ENCODE measurements around the gene FMOD.
"Not testable (repeated sequence)": the region's sequence is repeated elsewhere in the genome, so short reads cannot be mapped to it uniquely, and the experiment has no call there.

Gene FMOD

DNA sequence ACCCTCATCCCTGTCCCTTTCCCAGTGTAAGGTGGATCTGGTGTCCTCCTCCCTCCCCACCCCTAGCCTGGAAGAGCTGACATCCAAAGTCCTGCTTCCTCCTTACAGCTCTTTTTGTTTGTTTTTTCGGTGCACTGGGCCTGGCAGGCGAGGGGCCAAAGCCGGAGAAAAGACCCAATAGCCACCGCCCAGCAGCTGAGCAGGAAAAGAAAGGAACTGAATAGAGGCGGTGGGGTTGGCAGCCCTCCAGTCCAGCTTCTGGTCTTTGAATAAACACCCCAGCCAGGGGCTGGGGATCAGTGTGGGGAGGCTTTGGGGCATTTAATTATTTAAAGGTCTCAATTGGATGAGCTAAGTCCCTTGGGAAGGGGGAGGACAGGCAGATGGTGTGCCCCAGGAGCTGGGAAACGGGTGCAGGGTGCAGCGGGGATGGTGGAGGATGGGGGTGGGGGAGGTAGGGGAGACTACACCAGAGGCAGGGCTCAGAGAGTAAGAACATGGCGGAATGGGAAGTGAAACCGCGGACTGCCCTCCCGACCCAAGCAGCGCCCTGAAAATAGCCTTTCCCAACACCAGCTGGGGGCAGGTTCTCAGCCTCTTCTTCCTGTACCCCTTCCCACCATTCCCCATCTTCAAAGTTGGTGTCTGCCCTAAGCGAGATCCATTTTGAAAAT, 25.4 kb downstream of the FMOD start:
- DNase-seq: no peak

DNA sequence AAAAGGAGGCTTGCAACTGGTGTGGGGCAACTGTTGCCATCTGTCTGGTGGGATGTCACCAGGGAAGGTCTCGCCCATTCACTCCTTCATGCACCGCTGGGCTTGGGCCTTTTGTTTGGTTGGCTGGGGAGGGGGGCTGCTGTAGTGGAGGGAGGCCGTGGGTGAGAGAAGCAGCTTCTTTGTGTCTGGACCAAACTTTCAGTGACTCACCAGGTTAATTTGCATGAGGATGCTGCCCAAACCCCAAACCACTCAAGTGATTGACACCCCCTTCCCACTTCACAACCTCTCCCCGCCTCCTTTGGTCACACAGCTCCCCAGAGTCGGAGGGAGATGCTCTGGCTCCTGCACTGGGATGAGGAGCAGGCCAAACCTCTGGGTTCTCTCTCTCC, 25.9 kb downstream of the FMOD start:
- DNase-seq: no peak

- peak in 1 of 2 experiments; percentile 19 for DNase-seq
Observed at GRCh38 chr1:203324105-203325025, 26.6 kb downstream of the FMOD start.

DNA sequence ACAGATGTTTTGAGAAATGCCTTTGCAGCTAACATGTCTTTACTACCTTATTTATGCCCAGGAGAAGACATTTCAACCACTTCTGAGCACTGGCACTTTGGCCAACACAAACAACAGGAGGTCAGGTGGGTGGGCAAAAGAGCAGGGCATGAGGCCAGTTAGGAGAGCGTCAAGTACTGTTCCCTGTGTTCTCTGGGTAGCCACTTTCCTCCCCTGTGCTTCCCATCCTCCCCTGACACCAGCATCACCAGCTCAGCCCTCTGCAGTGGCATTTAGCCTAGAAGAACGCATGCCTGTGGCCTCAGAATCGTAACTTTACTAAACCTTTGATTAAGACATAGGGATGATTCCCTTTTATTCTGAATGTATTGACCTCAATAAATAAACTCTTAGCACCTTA, 27.3 kb downstream of the FMOD start:
- DNase-seq: no peak

DNA sequence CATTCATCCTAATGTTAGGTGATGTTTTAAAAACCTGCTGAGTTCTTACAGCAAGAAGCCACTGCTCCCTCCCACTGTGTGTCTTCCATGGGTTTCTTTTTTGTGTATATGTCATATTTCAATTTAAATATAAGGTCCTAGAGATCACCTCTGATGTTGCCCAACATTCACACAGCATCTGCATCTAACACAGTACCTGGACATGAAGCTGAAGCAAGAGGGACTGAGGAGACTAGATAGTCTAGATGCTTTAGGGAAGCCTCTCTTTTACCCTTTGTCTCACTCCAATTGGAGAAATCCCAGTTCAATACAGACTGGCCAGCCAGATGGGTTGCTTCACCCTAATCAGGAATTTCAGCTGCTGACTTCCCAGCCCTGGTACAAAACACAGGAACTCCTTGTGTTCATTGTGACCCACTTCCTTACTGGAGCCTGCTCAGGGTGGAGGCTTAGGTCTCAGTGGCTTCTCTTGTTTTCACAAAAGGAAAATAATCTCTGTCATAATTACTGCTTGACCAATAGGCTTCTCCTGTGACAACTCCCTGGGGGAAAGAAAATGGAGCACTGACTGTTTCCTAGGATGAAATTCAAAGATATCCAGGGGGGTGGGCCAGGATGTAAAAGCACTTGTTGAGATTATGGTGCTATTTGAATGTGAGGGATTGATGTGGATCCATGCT, 28.3 kb downstream of the FMOD start:
- DNase-seq: no peak

DNA sequence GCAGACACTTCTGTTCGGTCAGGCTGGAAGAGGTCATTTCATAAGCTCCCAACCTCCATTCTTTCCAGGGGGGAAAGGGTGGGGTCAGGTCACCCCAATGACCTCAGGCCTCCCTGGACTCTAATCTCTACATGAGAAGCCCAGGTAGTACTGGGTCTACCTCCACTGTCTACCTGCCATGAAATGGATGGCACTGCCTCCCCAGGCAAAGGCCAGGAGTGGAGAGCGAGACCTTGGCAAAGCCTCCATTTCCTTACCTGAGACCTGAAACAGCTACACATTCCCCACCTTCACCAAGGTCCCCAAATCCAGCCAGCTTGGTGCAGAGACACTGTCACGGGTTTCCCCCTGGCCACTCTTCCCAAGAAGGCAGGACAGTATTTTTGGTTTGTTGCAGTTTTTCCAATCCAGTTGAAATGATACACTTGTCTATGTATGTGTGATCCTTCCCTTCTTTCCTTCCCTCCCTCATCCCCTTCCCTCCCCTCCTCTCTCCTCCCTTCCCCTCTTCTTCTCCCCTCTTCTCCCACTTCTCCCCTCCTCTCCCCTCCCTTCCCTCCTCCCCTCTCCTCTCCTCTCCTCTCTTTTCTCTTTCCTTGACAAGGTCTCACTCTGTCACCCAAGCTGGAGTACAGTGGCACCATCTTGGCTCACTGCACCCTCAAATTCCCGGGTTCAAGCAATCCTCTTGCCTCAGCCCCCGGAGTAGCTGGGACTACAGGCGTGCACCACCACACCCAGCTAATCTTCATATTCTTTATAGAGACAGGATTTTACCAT, 29.5 kb downstream of the FMOD start:
- DNase-seq: no peak

DNA sequence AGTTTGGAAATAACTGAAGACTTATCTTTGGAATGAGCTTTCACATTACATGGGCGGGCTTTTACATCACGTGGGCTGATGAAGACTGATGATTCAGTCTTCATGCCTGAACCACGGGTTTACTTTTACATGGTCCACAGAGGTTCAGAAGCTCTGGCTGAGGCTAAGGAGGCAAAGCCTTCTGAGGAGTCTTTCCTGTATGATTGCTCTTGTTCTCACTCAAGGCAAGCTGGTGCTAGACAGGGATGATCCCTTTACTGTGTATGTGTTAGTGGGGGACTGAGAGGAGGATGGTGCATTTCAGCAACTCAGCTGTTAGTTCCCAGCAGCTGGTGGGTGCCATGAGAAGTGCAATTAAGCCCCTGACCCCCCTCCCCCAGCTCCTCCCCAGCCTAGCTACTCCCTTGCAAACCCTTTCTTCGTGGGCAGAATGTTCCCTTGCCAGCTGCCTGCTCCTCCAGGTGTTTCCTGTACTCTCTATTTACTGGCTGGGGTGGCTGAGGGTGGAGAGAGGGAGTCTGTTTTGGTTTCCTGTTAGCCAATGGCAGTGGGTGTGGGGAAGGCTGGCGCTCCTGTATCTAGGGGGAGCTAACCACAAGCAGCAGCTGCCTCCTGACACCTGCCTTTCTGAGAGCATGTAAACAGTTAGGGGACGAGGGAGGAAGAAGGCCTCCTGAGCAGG, 30.2 kb downstream of the FMOD start:
- no peak for DNase-seq

DNA sequence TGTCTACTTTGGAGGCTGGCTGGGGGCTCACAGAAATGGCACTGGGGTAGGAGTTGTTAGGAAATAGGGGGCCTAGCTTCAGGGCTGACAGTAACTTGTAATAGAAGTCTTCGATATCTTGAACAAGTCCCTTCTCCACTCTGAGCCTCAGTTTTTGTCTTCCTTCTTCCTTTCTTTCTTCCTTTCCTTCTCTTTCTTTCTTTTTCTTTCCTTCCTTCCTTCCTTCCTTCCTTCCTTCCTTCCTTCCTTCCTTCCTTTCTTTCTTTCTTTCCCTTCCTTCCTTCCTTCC, 32.7 kb downstream of the FMOD start:
- no peak for DNase-seq

DNA sequence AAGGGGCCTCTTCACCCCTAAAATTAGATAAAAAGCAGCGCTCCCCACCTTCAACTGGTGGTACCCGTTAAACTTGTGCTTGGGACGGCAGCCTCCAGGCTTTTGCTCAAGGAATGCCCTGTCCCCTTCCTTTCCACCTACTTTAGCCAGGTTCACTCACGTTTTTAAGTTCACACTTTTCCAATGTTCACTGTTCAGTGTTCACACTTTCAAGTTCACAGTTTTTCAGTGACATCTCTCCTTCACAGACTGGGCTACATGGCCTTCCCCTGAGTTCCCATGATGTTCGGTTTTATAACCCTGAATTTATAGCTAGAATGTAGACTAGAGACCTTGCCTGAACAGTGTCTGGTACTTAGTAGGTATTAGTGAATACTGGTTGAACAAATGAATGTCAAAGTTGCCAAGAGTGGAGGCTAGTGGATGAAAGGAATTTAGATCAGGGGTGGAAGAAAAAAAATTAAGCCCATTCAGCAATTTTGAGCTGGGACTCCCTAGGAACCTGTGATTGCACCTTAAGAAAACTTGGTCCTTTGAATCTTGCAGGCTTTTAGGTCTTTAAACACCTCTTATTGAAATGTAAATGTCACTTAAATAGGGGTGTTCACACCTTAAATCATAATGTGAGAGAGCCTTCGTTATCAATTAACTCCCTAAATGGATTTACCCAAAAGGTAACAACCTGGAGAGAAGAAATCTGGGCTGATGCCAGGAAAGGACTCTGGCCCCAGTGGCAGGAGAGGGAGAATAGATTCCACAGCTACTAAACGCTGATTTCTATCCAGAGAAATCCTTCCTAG, 33.3 kb downstream of the FMOD start:
- no peak for DNase-seq

- no peak for DNase-seq
Observed at GRCh38 chr1:203316626-203317093, 34.3 kb downstream of the FMOD start.

GRCh38 chr1:203314025-203314759, 36.7 kb downstream of the FMOD start:
- not testable (repeated sequence) for DNase-seq

DNA sequence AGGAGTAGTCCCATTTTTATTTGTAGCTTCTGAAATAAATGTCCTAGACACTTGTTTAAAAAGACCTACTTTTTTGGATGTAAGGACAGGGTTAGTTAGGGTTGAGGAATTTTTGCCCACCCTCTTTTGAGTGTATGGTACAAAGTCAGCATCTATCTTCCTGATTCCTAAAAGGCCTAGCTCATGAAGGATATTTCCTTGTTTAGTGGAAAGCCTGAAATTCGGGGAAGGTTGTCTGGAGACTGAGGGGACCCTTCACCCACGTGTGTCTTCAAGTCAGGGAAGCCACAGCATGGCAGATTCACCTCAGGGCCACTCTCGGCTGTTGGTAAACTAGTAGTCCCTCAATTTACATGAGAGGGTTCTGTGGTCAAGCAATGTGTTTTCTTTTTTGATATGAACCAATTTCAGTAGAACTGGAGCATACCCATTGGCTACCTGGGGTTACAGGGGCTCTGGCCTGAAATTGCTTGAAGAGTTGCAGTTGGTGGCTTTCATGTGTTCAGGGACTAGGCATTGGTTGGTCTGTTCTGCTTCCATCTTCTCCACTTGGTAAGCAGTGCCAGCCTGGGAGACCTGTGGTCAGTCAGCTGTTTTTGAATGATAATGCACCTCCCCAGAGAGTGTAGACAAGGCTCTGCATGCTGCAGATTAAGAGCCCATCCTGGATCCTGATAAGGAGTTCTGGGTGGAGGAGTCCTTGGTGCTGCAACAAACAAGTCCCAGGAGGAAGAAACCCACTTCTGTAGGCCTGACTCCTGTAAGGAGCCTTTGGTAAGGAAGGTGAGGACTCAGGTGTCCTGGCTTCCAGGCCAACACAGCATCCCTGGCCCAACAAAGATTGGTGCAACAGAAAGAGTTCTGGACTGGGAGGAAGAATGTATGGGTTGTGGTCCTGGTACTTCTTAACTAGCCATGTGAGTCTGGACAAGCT, 39.3 kb downstream of the FMOD start:
- DNase-seq: no peak

DNA sequence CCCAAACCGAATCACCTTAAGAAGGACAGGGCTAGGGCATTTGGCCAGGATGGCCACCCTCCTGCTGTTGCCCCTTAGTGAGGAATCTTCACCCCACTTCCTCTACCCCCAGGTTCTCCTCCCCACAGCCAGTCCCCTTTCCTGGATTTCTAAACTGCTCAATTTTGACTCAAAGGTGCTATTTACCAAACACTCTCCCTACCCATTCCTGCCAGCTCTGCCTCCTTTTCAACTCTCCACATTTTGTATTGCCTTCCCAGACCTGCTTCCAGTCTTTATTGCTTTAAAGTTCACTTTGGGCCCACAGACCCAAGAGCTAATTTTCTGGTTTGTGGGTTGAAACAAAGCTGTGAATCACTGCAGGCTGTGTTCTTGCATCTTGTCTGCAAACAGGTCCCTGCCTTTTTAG, 42.0 kb downstream of the FMOD start:
- no peak for DNase-seq

DNA sequence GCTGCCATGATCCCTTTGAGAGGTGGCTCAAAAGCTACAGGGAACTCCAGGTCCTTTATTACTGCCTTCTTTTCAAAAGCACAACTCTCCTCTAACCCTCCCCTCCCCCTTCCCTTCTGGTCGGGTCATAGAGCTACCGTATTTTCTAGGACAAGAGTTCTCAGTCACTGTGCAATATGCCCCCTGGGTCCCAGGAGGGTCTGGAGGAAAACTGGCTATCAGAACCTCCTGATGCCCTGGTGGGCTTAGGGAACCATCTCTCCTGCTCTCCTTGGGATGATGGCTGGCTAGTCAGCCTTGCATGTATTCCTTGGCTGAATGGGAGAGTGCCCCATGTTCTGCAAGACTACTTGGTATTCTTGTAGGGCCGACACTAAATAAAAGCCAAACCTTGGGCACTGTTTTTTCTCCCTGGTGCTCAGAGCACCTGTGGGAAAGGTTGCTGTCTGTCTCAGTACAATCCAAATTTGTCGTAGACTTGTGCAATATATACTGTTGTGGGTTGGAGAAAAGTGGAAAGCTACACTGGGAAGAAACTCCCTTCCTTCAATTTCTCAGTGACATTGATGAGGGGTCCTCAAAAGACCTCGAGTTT, 42.5 kb downstream of the FMOD start:
- no peak for DNase-seq

DNA sequence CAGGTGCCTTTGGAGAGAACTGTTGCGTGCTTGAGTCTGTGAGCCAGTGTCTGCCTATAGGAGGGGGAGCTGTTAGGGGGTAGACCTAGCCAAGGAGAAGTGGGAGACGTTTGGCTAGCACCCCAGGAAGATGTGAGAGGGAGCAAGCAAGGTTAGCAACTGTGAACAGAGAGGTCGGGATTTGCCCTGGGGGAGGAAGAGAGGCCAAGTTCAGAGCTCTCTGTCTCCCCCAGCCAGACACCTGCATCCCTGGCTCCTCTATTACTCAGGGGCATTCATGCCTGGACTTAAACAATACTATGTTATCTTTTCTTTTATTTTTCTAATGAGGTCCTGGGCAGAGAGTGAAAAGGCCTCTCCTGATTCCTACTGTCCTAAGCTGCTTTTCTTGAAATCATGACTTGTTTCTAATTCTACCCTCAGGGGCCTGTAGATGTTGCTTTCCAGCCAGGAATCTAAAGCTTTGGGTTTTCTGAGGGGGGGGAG, 43.2 kb downstream of the FMOD start:
- DNase-seq: no peak

DNA sequence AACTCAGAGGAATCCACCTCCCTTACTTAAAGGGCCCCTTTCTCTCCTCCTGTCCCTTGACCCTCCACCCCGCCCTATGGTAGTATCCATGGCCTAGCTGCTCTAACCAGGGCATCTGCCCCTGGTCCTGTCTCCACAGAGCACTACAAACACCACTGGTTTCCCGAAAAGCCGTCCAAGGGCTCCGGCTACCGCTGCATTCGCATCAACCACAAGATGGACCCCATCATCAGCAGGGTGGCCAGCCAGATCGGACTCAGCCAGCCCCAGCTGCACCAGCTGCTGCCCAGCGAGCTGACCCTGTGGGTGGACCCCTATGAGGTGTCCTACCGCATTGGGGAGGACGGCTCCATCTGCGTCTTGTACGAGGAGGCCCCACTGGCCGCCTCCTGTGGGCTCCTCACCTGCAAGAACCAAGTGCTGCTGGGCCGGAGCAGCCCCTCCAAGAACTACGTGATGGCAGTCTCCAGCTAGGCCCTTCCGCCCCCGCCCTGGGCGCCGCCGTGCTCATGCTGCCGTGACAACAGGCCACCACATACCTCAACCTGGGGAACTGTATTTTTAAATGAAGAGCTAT, 43.9 kb downstream of the FMOD start:
- DNase-seq: no peak

- no peak for DNase-seq
Observed at GRCh38 chr1:203306089-203306964, 44.6 kb downstream of the FMOD start.

GRCh38 chr1:203305809-203306088, 45.2 kb downstream of the FMOD start:
- DNase-seq: no peak
